WERI-Rb-1 (cell line): ENCODE measurements around the gene STK4.

ENCODE experiments used
- DNase-seq: peaks from one replicate; pipeline ENCODE4 v3.0.0-alpha.2; 2020
- H3K27ac ChIP-seq: fragments of 250-450 bp; sonication (Bioruptor Pico); 2 replicates; pipeline ENCODE4 v1.5.1; 2020; ENCODE audit warnings: mild to moderate bottlenecking, moderate library complexity
- H3K27me3 ChIP-seq: fragments of 250-450 bp; sonication (Bioruptor Pico); 2 replicates; pipeline ENCODE4 v1.5.1; 2021; ENCODE audit warnings: mild to moderate bottlenecking, low read depth, moderate library complexity; ENCODE audit not compliant: insufficient read depth, severe bottlenecking
- H3K36me3 ChIP-seq: fragments of 250-450 bp; sonication (Bioruptor Pico); 2 replicates; pipeline ENCODE4 v1.5.1; 2020; ENCODE audit warnings: mild to moderate bottlenecking, moderate library complexity
- H3K4me3 ChIP-seq: 2 replicates; pipeline ENCODE4 v1.5.1; 2011; ENCODE audit warnings: low read depth, mild to moderate bottlenecking, control low read depth, low read length
- H3K9me3 ChIP-seq: fragments of 250-450 bp; sonication (Bioruptor Pico); 2 replicates; pipeline ENCODE4 v1.5.1; 2021; ENCODE audit warnings: mild to moderate bottlenecking, moderate library complexity; ENCODE audit not compliant: severe bottlenecking
- CTCF ChIP-seq: IDR thresholded peaks from 2 replicates; pipeline ENCODE4 v1.5.1; 2011; ENCODE audit warnings: low read depth, mild to moderate bottlenecking, control low read depth, inconsistent platforms, low read length

The STK4 gene

GRCh38 chr20:45113865-45114264 lies 147.6 kb downstream of the STK4 start:
- DNase-seq: no peak
- no peak for TF ChIP-seq CTCF
- H3K36me3 ChIP-seq: no peaks in the 10 kb centered on the region
- H3K27me3 ChIP-seq: no peaks in the 10 kb centered on the region
- no peaks in the 10 kb centered on the region for H3K9me3 ChIP-seq
- H3K27ac ChIP-seq: no peak overlapping the region
- H3K4me3 ChIP-seq: no peak overlapping the region

GRCh38 chr20:45114465-45115385 lies 148.4 kb downstream of the STK4 start, which contains the start of gene WFDC5:
Gene WFDC5 (minus strand): TSS chr20:45115174. CDS start chr20:45115083, 91 bp downstream.
- no peaks in the 10 kb centered on the region for H3K9me3 ChIP-seq
- no peak for DNase-seq
- H3K36me3 ChIP-seq: no peaks in the 10 kb centered on the region
- H3K4me3 ChIP-seq: no peak within 1 kb of the TSS
- H3K27ac ChIP-seq: no peak within 1 kb of the TSS
- H3K27me3 ChIP-seq: no peaks in the 10 kb centered on the region
- no peak for TF ChIP-seq CTCF

GRCh38 chr20:45115386-45115774 lies 149.1 kb downstream of the STK4 start:
- no peak for DNase-seq
- Histone ChIP-seq H3K27ac (no peak overlapping the region), H3K4me3 (no peak overlapping the region), H3K9me3 (no peaks in the 10 kb centered on the region), H3K36me3 (no peaks in the 10 kb centered on the region), H3K27me3 (no peaks in the 10 kb centered on the region)
- no peak for TF ChIP-seq CTCF

GRCh38 chr20:45115829-45116228 lies 149.5 kb downstream of the STK4 start:
- no peaks in the 10 kb centered on the region for H3K36me3 ChIP-seq
- TF ChIP-seq CTCF: no peak
- DNase-seq: no peak
- H3K27ac ChIP-seq: no peak overlapping the region
- H3K9me3 ChIP-seq: no peaks in the 10 kb centered on the region
- no peaks in the 10 kb centered on the region for H3K27me3 ChIP-seq
- no peak overlapping the region for H3K4me3 ChIP-seq

- no peak for DNase-seq
- no peaks in the 10 kb centered on the region for H3K9me3 ChIP-seq
- TF ChIP-seq CTCF: no peak
- H3K36me3 ChIP-seq: no peaks in the 10 kb centered on the region
- no peak overlapping the region for H3K4me3 ChIP-seq
- H3K27ac ChIP-seq: no peak overlapping the region
- H3K27me3 ChIP-seq: no peaks in the 10 kb centered on the region
Measured at GRCh38 chr20:45117581-45117980, 151.3 kb downstream of the STK4 start.
